Subcutaneous adipose tissue (tissue), 4 donors: ENCODE data around the gene AHSG. TPM values are rescaled to one million over a fixed set of nuclear protein-coding genes. Genes with fewer than 3 reads are reported as not detected.

ENCODE experiments used
- CTCF ChIP-seq: fragments of 450-650 bp; IDR thresholded peaks from one replicate; pipeline ENCODE4 v1.5.1; 2016; ENCODE audit warnings: low read depth, mild to moderate bottlenecking, control low read depth, antibody characterized with exemption, moderate library complexity
- total RNA-seq, 4 donors: library from RNA; depleted of rRNA; stranded (reverse); fragments of >200 nt; gene quantifications; one replicate each; pipeline ENCODE4 v1.1.0, GENCODE V29; 2016

Gene AHSG
- total RNA-seq, 4 donors from 2014 or later, result not detected

GRCh38 chr3:186651678-186652215 lies 38.9 kb downstream of the AHSG start:
- TF ChIP-seq CTCF, result no peak

- TF ChIP-seq CTCF, result no peak
Measured at GRCh38 chr3:186653080-186653707, 40.3 kb downstream of the AHSG start.

- TF ChIP-seq CTCF, result no peak
Measured at GRCh38 chr3:186653984-186654383, 41.1 kb downstream of the AHSG start.

GRCh38 chr3:186663361-186664118 lies 50.7 kb downstream of the AHSG start:
- no peak for TF ChIP-seq CTCF

GRCh38 chr3:186664119-186664495 lies 51.2 kb downstream of the AHSG start:
- TF ChIP-seq CTCF, result no peak

- TF ChIP-seq CTCF, result no peak
Measured at GRCh38 chr3:186664506-186664905, 51.6 kb downstream of the AHSG start.

- no peak for TF ChIP-seq CTCF
Measured at GRCh38 chr3:186665625-186666188, 52.8 kb downstream of the AHSG start, which contains the start of gene HRG. TSS of gene HRG (plus strand) at chr3:186666014. CDS start at chr3:186666032, 18 bp downstream.
